AG09319 (cell line): ENCODE data around the gene PTPRD.
"Not testable (repeated sequence)": the region's sequence is repeated elsewhere in the genome, so short reads cannot be mapped to it uniquely, and the experiment has no call there.

Experiments
- DNase-seq: peaks from one replicate; pipeline ENCODE4 v3.0.0-alpha.2; 2010; ENCODE audit warnings: low read depth; ENCODE audit errors: extremely low read depth
- TF ChIP-seq, protein P1 (sequence below): IDR thresholded peaks from 2 replicates; pipeline ENCODE4 v1.5.1; 2011; ENCODE audit warnings: low read depth, mild to moderate bottlenecking, inconsistent platforms, low read length, moderate library complexity

The PTPRD gene

DNA sequence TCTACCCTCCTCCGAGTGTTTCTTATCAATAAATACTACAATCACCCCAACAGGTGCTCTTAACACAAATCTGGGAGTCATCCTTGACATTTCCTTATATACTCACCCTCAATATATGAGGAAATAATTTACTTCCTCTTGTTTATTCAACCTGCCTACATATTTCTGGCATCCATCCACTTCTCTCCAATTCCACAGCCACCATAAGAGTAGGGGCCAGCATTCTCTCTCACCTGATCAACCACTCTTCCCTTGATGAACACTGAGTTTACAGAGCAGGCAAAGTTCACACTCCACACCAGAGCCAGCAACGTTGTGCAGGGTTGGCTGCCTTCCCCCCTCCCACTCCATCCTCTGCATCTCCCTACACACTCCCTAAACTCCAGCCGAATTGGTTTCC is 1908.9 kb downstream of the PTPRD start:
- DNase-seq = no peak
- TF ChIP-seq, protein P1, sequence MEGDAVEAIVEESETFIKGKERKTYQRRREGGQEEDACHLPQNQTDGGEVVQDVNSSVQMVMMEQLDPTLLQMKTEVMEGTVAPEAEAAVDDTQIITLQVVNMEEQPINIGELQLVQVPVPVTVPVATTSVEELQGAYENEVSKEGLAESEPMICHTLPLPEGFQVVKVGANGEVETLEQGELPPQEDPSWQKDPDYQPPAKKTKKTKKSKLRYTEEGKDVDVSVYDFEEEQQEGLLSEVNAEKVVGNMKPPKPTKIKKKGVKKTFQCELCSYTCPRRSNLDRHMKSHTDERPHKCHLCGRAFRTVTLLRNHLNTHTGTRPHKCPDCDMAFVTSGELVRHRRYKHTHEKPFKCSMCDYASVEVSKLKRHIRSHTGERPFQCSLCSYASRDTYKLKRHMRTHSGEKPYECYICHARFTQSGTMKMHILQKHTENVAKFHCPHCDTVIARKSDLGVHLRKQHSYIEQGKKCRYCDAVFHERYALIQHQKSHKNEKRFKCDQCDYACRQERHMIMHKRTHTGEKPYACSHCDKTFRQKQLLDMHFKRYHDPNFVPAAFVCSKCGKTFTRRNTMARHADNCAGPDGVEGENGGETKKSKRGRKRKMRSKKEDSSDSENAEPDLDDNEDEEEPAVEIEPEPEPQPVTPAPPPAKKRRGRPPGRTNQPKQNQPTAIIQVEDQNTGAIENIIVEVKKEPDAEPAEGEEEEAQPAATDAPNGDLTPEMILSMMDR = no peak

DNA sequence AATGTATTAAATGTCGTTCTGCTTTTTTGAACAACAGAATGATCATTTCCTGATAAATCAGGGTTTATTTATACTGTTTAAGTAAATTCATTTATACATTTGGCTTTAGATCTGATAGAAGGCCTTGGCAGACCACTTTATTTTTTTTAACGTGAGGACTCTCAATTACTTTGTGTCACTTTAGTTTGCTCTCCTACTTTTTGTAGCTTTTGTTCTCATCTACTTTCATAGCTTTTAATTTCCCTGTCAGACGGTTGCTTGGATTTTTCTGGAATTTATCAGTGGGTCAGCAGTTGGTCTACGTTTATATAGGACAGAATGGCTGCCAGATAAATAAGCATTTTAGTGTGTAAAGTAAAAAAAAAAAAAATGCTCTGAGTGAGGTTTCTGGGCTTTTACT is 1910.9 kb downstream of the PTPRD start:
- no peak for DNase-seq
- TF ChIP-seq, protein P1 = no peak

DNA sequence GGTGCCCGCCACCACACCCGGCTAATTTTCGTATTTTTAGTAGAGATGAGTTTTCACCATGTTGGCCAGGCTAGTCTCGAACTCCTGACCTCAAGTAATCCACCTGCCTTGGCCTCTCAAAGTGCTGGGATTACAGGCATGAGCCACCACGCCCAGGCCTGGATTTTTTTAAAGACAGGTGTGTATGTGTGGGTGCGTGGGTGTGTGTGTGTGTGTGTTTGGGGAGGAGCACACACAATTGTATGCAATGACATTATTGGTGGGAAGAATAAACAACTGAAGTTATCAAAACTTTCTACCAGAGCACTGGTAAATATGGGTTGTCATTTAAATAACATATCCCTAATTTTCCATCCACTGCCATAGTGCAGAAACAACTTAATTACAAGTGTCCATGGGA is 1915.2 kb downstream of the PTPRD start:
- DNase-seq = not testable (repeated sequence)

DNA sequence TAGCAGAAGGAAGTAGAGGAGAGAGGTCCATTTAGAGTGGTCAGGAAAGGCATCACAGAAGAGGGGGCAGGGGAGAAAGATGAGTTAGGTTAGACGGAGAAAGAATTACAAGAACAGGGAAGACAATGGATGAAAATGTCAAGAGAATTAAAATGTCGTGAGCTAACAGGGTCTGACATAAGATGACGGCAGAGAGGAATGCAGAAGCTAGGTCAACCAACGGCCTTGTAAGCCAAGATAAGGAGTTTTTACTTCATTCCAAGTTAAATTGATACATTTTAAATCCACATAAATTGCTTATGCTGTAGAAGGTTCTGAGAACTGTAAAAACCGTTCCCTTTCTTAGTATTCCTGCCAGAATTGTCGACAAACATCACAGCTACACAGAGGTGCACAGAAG is 1916.3 kb downstream of the PTPRD start:
- TF ChIP-seq, protein P1 = no peak
- no peak for DNase-seq

DNA sequence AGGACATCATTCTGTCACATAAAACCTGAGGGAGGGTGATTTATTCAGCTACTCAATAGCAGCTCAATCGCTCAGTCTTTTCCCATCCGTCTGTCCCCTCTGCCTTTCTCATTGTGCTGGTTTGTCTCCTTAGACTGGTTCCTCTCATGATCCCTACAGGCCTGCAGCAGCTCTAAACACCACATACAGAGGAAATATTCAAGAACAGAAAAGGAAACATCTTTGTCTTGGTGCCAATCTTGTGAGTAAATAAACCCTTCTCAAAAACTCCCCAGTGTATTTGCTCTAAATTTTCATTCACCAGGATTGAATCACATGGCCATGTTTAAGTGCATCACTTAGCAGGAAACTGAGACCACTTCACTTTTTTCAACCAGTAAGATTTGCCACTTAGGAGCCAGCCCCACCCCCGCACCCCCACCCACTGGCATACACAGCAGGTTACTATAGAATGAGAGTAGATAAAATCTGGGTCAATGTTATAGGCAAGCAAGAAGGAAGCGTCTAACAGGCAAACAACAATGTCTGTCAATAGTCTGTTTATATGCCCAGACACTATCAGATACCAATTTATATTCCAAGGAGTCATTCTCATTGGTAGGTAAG is 1917.7 kb downstream of the PTPRD start:
- TF ChIP-seq, protein P1 = no peak
- DNase-seq = no peak

DNA sequence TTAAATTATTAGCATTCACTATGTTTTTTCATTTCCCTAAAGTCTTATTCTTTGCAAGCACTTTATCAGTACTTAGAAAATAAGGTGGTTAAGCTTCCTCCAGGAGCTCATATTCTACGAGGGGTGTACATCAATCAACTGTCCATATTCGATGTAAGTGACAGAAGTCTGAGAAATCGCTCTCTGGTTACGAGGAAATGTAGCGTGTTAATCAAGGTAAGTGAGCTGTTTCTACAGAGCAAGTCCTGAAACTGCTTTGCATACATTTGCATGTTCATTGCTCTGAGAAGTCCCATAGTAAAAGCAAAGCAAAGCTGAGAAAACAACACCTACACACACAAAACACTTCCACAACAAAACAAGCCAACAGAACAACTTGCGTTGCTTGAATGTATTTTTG is 1919.3 kb downstream of the PTPRD start:
- no peak for DNase-seq
- TF ChIP-seq, protein P1 = no peak

DNA sequence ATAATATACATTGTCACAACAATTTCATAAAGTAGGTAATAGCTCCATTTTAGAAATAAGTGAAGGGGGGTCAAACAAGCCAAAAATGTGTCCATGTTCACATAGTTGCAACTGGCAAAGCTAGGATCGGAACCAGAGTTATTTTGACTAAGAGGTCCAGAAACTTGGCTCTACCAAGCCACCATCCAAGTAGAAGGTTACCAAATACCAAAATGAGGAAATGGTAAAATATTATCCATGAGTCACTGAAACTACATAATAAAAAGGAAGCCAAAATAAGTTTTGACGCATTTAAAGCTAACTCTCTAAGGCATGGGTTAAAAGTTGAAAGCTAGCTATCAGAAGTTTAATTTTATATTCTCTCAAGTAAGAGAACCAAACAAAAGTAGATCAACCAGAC is 1926.3 kb downstream of the PTPRD start:
- DNase-seq = no peak
- TF ChIP-seq, protein P1 = no peak

DNA sequence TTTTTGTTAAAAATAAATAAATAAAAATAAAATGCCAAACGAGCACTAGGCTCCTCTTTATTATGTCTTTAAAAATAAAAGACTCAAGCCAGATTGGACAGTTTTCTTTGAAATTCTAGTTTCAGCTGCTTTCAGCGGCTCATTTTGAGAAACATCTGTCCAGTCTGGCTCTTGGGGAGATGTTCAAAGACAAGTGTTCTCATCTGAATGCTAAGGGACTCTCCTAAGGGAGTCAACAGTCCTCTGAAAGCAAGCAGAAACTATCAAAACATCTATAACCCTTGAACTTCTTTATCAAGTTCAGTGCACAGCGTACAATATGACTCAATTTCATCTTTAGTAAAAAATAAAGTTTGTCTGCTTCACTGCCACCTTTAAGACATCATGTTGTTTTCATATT is 1927.0 kb downstream of the PTPRD start:
- DNase-seq = no peak
- TF ChIP-seq, protein P1 = no peak
